NCI-H128 (cell line): ENCODE results near the gene CD3G.
"Not testable (repeated sequence)": the region's sequence is repeated elsewhere in the genome, so short reads cannot be mapped to it uniquely, and the experiment has no call there.

Experiments
- DNase-seq: peaks from one replicate; lab custom pipeline; 2025; ENCODE audit not compliant: unreplicated experiment; lab: John Stamatoyannopoulos, UW

The CD3G gene

DNA sequence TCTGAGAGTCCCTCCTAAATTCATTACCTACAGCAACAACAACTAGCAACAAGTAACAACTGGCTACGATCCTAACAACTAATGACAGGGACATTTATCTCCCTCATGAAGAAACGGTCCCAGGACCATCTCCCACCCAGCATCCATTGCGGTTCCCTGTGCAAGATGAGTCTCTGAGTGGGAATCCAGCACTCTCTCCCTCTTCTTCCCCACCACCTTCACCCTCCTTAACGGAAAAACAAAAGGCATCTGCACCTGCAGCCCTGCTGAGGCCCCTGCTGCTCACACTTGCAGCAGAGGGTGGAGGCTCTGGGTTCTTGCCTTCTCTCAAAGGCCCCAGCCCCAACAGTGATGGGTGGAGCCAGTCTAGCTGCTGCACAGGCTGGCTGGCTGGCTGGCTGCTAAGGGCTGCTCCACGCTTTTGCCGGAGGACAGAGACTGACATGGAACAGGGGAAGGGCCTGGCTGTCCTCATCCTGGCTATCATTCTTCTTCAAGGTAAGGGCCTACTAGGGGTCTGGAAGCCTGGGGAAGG, at the start of gene CD3G:
Gene CD3G (plus strand): TSS at position 364 of the 535 bp plus-strand sequence. CDS start 80 bp downstream, at position 444.
- DNase-seq: no peak

- no peak for DNase-seq
Measured at GRCh38 chr11:118295199-118295598, 48.9 kb upstream of the CD3G start.

- no peak for DNase-seq
Measured at GRCh38 chr11:118295815-118296454, 48.2 kb upstream of the CD3G start.

DNA sequence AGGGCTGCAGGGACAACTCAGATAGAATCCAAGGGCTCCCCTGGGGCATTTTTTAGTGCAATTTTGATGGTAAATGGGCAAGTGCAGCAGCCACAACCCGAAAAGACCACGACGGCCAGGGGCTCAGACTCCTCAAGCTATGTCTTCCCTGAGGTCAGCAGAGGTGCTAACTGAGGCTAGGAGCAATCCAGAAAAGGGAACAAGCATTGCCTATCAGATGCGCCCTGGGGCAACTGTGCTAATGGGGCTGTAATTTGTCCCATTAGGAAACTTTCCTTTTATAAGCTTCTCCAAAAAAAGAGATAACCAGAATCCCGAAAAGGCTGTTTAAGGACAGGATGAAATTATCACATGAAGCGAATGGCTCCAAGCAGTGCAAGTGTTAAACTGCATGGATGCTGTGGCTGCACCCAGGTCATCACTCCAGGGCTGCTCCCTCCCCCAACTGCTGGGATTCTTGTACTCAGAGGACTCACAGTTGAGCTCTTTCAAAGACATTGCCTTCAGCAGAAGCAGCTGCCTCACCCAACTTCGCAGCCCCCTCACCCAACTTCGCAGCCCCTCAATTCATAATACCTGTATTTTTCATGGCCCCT, 42.4 kb upstream of the CD3G start:
- no peak for DNase-seq

DNA sequence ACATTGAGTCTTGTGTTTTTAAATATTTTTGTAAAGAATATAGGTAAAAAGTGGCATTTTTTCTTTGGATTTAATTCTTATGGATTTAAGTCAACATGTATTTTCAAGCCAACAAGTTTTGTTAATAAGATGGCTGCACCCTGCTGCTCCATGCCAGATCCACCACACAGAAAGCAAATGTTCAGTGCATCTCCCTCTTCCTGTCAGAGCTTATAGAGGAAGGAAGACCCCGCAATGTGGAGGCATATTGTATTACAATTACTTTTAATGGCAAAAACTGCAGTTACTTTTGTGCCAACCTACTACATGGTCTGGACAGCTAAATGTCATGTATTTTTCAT, 39.9 kb upstream of the CD3G start:
- no peak for DNase-seq

DNA sequence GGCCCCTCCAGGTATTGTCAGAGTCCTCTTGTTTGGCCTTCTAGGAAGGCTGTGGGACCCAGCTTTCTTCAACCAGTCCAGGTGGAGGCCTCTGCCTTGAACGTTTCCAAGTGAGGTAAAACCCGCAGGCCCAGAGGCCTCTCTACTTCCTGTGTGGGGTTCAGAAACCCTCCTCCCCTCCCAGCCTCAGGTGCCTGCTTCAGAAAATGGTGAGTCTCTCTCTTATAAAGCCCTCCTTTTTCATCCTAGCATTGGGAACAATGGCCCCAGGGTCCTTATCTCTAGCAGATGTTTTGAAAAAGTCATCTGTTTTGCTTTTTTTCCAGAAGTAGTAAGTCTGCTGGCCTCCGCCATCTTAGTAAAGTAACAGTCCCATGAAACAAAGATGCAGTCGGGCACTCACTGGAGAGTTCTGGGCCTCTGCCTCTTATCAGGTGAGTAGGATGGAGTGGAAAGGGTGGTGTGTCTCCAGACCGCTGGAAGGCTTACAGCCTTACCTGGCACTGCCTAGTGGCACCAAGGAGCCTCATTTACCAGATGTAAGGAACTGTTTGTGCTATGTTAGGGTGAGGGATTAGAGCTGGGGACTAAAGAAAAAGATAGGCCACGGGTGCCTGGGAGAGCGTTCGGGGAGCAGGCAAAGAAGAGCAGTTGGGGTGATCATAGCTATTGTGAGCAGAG, 39.4 kb upstream of the CD3G start, which contains the start of gene CD3E:
Gene CD3E (plus strand): TSS at position 163 of the 681 bp plus-strand sequence. CDS start 223 bp downstream, at position 386.
- DNase-seq: no peak

DNA sequence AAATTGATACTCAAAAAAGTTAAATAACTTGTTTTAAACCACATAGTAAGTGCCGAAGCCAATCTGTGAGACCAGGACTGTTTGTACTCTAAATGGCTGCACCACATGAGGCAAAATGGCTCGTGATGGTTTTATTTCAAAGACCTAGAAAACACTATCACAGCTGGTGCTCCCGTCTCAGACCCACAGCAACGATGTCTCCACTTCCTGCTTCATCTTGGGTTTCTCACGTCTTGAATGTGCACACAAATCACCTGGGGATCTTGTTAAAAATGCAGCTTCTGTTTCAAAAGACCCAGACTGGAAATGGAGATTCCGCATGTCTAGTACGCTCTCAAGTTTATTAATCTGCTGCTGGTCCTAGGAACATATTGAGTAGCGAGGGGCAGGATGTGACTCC, 38.4 kb upstream of the CD3G start:
- no peak for DNase-seq

- no peak for DNase-seq
Measured at GRCh38 chr11:118306556-118306955, 37.6 kb upstream of the CD3G start.

DNA sequence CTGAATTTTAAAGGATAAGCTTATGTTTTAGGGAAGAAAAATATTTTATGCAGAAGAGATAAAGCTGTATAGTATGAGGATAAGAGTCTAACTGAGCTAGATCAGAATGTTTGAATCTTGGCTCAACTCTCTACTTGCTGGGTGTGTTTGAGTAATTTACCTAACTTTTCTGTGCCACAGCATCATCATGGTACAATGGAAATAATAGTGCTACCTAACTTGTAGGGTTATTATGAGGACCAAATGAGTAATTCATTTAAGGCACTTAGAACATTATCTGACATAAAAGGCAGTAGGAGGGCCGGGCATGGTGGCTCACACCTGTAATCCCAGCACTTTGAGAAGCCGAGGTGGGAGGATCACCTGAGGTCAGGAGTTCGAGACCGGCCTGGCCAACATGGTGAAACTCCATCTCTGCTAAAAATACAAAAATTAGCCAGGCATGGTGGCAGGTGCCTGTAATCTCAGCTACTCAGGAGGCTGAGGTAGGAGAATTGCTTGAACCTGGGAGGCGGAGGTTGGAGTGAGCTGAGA, 35.1 kb upstream of the CD3G start:
- DNase-seq: not testable (repeated sequence)

DNA sequence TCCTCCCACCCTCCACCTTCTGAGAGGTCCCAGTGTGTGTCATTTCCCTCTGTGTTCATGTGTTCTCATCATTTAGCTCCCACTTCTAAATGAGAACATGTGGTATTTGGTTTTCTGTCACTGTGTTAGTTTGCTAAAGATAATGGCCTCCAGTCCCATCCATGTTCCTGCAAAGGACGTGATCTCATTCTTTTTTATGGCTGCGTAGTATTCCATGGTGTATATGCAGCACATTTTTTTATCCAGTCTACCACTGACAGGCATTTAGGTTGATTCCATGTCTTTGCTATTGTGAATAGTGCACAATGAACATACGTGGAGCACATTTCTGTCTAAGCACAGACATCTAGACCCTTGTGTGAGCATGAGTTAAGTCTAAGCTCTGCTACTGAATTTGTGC, 33.9 kb upstream of the CD3G start:
- DNase-seq: no peak

DNA sequence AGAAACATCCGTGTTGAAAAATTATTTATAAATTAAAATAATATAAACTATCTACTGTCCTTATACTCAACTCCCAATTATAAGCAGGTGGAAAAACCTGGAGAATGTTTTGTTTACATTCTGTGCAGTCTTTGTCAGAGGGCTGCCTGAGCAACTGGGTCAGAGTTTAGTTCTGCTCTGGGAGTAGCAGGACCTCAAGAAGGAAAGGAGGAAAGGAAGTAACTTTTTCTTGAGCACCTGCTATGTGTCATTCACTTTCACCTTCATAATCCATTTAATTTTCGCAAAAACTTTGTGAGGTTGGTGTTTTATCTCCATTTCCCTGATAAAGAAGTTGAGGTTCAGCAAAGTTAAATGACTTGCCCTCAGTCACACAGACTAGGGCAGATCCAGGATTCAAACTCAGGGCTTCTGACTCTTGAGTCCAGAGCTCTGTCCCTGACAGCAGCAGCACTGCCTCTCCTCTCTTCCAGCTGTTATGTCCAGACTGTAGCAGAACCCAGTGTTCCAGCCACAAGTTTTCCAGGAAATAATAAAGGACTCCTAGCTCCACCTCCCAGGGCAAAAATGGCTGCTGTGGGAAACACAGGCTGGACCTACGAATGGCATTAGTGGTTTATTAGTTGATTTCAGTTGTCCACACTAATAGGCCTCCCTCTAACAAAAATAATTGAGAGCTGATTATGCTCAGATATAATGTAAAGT, 33.2 kb upstream of the CD3G start:
- no peak for DNase-seq

GRCh38 chr11:118311518-118311917, 32.6 kb upstream of the CD3G start:
- no peak for DNase-seq

DNA sequence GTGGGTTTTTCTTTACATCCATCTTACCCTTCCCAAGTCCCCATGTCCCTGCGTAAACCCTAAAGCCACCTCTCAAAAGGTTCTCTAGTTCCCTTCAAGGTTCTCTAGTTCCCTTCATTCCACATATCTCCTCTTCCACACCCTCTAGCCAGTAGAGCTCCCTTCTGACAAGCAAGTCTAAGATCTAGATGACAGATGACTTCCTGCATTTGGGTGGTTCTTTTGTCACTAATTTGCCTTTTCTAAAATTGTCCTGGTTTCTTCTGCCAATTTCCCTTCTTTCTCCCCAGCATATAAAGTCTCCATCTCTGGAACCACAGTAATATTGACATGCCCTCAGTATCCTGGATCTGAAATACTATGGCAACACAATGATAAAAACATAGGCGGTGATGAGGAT, 31.8 kb upstream of the CD3G start:
- no peak for DNase-seq

- no peak for DNase-seq
Measured at GRCh38 chr11:118313242-118313641, 30.9 kb upstream of the CD3G start.

DNA sequence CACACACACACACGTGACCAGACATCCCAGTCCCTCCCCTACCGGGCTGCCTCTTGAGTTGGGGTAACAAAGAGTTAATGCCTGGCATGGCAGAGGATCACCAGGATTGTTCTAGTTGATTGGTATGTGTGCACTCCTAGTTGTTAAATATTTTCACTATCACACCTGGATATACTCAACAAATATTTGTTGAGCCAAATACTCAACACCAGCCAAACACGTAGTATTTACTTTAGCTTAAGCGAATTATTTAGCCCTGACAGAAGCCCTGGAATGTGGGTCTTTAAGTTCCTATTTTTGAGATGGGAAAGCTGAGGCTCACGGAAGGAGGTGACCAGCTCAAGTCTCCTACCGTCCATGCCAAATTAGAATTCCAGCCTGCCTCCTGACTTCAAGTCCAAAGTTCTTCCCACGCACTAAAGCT, 29.1 kb upstream of the CD3G start:
- DNase-seq: no peak

DNA sequence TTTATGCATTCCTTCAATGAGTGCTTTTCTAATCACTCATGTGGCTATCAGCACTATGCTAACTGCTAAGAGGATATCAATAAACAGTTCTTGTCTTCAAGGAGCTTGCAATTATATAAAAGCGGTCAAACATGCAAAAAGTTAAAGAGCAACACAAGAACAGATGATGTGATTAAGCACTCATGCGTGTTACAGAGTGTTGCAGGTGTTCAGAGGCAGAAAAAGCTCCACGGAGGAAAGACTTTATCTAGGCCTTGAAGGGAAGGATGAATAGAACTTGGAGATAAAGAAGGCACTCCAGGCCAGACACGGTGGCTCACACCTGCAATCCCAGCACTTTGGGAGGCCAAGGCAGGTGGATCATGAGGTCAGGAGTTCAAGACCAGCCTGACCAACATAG, 26.0 kb upstream of the CD3G start:
- DNase-seq: no peak

DNA sequence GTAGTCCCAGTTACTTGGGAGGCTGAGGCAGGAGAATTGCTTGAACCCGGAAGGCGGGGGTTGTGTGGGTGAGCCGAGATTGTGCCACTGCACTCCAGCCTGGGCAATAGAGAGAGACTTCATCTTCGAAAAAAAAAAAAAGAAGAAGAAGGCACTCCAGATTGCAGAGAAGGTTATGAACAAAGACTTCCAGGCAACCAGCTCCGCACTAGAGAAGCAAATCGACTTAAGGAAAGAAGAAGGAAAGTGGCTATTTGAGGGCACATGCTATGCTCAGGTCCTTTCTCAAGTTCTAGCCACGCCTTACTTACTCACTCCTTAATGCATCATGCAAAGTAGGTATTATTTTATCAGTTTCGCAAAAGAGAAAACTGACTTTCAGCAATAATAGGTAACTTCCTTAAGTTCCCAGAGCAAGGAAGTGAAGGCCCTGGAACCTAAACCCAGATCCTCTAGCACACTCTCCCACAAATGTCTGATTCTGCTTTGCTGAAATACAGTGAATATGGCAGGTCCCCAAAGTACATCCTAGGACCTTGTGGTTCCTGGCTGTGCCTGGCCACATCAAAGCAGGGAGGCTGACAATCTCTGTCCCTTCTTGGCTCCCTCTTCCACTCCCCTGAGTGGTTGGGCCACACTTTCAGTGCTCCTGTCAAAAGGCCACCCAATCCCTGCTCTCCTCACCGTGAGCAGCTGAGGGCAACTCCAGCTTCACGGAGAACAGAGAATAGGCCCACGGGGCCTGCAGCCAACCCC, 25.4 kb upstream of the CD3G start:
- no peak for DNase-seq

DNA sequence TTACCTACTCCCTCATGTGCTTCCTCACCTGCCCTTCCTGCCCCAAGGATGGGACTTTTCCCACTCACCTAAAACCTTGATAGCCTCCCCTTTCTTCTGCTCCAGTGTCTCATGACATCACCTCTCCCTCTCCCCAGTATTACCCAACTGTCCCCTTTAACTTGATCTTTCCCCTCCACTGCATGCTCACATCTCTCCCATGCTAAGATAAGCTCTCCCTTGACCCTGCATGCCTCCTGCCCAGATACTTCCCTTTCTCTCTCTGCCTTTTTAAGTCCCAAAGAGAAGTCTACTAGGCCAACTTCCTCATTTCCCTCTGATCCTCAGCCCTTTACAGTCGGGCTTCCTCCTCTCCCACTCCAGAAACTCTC, 24.8 kb upstream of the CD3G start:
- DNase-seq: no peak

GRCh38 chr11:118320515-118320914, 23.6 kb upstream of the CD3G start:
- DNase-seq: no peak

- DNase-seq: no peak
Measured at GRCh38 chr11:118321386-118322082, 22.6 kb upstream of the CD3G start.
